Tongue (tissue), 2 donors: ENCODE measurements around the gene MYO3A. TPM values are rescaled to one million over a fixed set of nuclear protein-coding genes. Genes with fewer than 3 reads are reported as not detected.
A peak's percentile ranks its signal among the peaks of the same experiment; 100 is the strongest.
"Not testable (repeated sequence)": the region's sequence is repeated elsewhere in the genome, so short reads cannot be mapped to it uniquely, and the experiment has no call there.

Experiments
- DNase-seq: peaks from one replicate; pipeline ENCODE4 v3.0.0-alpha.2; 2015
- total RNA-seq: library from RNA; depleted of rRNA; stranded (reverse); fragments of >200 nt; gene quantifications from one replicate; pipeline ENCODE4 v1.2.3, GENCODE V29; 2014

Gene MYO3A
- total RNA-seq, 1 donor from 2014 or later, result 3.3 TPM

DNA sequence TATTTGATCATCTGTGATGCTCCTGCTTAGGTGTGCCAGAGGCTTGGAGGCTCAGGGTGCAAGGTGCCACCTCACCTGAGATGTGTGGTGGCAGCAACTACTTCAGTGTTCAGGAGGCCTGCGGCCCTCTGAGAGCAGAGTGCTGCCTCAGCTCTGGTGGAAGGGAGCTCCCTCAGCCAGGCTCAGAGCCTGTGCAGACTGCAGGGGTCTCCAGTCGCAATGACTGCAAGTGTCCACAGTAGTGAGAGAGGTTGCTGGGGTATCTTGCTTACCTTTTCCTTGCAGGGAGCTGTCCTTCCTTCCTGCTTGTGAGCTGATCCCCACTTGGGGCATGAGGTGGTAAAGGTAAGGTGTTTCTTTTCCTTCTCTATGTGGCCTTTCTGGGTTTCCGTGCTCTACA is 151.5 kb downstream of the MYO3A start:
- no peak for DNase-seq

DNA sequence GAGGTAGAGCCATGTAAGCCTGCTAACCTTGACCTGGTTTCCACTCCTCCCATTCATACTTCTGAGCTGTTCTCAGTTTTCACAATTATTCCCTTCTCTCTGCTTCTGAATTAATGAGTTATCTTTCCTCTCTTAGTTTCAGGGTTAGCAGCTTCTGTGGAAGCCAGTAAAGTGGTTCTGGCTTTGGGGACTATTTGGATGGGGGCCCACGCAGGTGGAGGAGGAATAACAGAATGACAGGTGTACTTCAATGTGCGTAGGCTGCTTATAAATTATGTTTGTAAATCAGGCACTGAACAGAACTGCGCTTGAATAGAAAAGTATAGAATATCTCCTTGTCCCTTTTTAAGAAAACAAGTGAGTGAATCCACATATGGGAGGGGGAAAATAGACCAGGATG is 153.6 kb downstream of the MYO3A start:
- no peak for DNase-seq

DNA sequence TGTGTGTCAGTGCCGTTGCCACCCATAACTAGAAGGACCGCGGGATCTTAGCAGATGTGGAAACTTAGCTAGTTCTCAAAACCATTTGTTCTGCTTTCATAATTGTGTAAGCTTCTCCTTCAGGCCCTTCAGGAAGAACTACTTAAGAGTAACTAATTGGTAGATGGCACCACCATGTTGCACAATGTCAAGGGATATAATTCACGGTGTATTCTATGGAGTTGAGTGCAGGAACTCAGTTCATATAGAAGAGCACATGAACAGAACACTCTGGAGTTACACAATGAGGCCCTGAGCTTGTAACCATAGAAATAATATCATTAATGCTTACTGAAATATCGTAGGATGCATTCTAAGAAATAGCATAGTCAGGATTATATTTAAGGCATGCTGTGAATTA is 156.0 kb downstream of the MYO3A start:
- no peak for DNase-seq

DNA sequence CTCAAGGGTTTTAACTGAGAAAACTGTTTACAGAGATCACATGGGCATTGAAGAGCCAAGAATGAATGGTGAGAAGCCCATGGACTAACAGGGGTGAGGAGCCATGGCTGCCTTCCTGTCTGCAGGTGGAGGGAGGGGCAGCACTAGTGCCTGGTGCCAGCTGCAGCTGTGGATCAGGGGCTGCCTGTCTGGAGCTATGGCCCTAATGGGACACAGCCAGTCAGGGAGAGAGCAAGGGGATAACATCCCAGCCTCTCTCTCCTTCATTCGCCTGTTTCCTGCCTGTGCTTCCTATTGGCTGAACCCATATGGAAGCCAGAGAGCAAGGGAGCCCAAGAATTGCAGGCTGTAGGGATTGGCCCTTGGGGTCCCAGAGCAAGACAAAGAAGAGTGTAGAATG is 156.7 kb downstream of the MYO3A start:
- DNase-seq, result no peak

DNA sequence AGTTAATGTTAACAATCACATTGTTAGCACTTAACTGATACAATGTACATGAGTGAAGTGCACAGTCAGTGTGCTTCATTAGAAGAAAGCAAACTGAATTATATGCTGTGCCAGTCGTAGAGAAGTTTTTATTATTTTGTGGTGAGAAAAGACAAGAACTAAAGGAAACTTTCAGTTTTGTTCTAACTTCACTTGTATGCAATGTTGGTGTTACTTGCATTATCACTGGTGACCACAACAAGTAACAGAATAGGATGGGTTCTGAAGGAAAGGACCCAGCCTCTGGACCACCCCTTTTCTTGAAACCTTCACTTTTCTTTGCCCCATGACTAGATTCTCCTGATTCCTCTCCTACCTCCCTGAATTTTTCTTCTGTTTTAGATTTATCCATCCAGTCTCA is 159.2 kb downstream of the MYO3A start:
- no peak for DNase-seq

DNA sequence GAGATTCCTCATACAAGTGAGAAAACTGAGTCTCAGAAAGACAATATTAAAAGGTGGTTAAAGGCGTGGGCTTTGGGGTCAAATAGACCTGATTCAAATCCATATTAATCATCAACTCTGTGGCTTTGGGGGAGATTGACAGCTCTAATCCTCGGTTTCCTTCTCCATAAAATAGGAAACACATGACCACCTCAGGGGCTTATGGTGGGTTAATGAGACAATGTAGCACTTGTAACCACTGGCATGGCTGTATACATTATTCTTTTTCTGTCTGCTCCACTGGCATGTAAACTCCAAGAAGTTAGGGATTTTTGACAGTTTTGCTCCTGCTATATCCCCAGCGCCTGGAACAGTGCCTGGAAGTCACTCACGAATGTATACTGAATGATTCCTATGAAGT is 161.8 kb downstream of the MYO3A start:
- no peak for DNase-seq

DNA sequence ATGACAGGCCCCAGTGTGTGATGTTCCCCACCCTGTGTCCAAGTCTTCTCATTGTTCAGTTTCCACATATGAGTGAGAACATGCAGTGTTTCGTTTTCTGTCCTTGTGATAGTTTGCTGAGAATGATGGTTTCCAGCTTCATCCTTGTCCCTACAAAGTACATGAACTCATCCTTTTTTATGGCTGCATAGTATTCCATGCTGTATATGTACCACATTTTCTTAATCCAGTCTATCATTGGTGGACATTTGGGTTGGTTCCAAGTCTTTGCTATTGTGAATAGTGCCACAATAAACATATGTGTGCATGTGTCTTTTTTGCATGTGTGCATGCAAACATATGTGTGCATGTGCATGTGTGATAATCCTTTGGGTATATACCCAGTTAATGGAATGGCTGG is 163.5 kb downstream of the MYO3A start:
- not testable (repeated sequence) for DNase-seq

DNA sequence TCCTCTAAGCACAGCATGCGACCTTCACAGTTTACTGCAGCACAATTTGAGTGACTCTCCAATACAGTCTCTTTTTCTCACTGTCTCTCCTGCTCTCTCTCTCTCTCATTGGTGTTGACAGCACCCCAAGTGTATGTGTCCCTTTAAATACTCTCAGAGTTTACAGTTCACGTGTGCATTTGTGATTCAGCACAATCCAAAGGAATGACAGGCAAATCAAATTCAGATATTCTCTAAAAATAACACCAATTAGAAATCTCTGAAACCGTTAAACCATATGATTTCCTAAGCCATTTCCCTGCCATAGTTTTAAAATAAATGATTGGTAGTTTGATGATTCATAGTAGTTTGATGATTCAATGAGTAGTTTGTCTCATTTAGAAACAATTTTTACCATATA is 178.5 kb downstream of the MYO3A start:
- no peak for DNase-seq

DNA sequence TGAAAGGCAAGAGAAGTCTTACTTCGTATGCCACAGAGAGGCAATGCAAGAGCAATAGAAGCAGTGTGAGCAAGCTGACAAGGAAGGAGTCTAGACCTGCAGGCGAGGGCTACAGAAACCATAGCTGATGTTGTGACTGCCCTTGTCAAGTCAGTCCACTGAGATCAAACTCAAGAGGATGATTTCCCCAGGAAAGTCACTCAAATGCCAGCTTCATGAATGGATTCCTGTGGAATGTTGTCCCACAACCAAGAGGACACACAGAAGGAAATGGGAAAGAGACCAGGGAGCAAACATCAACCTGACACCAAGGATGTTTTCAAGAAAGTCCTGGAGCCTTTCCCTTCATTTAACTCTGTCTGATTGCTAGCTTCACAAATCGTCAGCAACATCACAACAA is 204.6 kb downstream of the MYO3A start:
- DNase-seq, result no peak

DNA sequence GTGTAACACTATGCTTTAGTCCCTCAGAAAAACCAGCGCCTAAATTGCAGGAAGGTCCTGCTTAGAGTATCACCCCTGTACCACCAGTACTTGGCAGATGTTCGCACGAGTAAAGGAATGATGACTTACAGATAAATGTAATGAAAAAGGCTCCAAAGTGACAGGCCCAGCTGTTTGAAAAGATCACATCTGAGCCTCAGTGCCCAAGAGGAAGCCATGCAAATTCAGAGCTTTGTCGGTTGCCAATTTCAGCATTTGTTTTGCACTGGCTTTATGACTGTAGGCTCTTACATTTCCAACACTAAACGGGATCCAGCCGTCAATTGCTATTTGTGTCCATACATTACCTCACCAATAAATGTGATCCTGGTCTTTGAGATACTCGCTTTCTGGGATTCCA is 222.0 kb downstream of the MYO3A start:
- DNase-seq, result peak; percentile 82

DNA sequence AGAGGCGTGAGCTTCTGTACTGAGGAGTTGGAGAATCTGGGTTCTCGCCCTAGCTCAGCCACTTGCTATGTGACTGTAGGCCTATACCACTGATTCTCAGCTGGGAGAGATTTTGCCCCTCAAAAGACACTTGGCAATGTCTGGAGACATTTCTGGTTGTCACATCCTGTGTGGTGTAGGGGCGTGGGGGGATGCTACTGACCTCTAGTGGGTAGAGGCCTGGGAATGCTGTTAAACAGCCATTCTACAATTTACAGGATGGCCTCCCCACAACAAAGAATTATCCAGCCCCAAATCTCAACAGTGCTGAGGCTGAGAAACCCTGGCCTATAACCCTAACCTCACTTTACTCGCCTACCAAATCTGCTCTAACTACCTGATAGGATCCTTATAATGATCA is 223.7 kb downstream of the MYO3A start:
- no peak for DNase-seq

DNA sequence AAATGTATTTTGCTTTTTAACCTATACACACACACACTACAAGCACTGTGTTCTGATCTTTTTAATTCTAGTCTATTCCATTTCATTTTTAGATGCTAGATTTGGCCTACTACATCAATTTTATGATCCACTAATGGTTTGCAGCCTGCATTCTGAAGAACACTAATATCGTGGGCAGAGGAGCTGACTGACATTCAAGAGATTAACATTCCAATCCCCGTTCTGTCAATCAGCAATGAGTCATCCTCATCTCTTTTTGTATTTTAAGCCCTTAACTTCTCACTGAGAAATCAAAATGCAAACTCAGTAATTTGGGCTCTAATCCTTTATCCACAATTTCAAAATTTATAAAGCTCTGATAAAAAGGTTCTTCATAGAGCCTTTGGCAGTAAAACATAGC is 235.4 kb downstream of the MYO3A start:
- no peak for DNase-seq

DNA sequence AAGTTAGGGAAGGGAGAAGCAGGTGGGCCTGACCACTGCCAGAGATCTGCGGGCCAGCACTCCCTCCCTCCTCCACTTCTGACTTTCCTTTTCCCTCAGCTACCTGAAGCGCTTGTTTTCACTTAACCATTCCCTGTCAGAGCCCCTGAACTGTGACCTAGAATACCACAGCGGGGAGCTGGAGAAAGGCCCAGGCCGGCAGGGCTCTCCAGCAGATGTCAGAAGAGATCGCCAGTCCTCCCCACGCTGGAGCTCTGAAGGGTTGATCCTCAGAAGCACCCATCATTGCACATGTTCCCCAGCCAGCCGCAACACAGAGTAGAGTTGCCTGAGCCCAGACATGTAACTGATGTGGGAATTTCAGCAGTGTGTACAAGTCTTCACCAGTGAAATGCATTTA is 238.1 kb downstream of the MYO3A start:
- DNase-seq, result no peak

DNA sequence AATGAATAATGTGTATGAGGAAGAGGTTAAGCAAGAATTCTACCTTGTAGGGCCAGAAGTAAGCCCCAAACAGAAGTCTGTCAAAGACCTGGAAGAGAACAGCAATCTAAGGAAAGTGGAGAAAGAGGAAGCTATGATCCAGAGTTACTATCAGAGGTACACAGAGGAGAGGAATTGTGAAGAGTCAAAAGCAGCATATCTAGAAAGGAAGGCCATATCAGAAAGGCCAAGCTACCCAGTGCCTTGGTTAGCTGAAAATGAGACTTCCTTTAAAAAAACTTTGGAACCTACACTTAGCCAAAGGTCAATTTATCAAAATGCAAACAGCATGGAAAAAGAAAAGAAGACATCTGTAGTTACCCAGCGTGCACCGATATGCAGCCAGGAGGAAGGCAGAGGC is 239.8 kb downstream of the MYO3A start:
- no peak for DNase-seq

DNA sequence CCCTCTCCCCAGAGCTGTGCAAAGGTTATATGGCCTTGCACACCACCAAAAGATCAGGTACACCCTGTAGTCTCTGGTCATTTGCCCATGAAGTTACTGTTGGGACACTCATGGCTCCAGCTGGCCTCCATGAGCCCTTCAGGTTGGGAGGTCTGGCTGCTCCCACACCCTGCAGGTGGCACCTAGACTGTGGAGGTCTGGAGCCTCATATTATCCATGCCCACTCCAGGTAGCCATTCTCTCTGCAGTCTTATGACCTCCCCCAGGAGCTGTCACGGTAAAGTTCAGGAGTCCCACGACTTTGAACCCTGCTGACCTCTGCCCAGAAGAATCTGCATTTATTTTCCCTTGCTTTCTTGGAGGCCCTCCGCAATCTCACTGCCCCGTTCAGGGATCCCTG is 243.3 kb downstream of the MYO3A start:
- DNase-seq, result no peak

DNA sequence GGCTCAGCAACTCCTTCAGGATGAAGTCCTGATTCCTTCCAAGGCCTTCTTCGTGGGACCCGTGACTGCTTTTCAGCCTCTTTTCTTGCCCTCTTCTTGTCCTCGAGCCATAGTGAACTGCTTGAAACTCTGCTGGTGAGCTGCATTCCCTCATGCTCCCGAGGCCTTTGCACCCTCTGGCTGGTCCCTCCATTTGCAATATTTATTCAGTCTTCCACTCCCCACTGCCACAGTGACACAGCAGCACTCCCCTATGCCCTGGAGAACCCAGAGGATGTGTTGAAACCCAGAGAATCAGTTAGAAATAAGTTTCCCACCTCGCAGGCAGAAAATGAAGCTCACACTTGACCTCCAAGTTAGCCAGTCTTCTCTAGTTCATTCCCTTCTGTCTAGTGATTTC is 260.2 kb downstream of the MYO3A start:
- DNase-seq, result no peak

DNA sequence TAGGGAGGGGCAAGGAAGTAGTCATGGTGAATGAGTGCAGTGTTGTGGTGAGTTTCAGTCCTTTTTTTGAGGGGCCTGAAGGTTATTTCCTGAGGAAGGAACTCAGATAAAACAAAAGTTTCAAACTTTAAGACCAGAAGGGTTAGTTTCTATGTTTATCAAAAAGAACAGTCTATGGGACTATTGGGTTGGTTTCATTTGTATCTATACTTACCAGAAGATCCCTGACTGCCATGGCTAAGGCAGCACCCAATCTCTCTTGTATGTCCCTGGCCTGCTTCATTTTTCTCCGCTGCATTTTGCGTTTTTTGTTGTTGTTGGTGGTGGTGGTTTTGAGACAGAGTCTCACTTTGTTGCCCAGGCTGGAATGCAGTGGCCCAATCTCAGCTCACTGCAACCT is 263.2 kb downstream of the MYO3A start:
- DNase-seq, result no peak

DNA sequence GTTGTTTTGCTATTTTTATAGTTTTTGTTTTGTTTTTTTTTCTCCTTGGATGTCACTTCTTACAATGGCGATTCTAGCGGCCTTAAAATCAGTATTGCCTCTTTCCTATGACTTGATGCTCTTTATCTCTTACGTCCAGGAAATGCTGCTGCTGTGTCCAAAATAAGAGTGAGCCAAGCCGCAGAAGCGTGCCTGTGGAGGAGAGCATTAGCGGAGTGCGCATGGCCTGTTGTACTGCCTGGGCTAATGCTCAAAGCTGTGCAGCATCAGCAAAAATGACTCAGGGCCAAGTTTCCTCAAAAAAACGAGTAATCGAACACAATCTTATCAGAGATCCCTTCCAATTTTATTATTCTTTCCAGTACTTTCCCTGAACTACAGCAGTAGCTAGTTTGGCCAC is 264.1 kb downstream of the MYO3A start:
- no peak for DNase-seq

DNA sequence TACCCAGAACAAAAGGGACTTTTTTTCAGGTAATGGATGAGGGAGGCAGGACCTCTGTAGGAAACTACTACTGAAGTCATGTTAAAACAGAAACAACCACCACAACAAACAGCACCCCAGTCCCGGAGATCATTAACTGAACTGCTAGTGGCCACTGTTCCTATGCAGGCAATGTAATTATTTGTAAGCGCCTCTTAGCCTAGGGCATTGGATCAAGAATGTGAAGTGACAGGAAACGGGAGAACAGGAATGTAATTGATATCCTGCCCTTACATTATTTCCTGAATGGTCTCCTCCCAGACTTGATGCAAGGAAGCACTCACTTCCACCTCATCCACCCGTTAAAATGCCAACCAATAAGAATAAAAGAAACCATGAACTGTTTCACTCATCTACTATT is 265.8 kb downstream of the MYO3A start:
- no peak for DNase-seq

DNA sequence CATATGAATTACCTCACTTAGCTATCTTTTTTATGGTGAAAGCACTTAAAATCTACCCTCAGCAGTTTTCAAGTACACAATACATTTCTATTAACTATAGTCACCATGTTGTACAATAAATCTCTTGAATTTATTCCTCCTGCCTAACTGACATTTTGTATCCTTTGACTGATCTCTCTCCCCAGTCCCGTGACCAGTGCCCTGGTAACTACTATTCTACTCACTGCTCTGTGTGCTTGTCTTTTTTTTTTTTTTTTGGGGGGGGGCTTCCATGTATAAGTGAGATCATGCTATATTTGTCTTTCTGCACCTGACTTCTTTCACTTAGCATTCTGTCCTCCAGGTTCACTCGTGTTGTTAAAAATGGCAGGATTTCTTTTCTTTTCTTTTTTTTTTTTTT is 271.2 kb downstream of the MYO3A start:
- DNase-seq, result no peak

DNA sequence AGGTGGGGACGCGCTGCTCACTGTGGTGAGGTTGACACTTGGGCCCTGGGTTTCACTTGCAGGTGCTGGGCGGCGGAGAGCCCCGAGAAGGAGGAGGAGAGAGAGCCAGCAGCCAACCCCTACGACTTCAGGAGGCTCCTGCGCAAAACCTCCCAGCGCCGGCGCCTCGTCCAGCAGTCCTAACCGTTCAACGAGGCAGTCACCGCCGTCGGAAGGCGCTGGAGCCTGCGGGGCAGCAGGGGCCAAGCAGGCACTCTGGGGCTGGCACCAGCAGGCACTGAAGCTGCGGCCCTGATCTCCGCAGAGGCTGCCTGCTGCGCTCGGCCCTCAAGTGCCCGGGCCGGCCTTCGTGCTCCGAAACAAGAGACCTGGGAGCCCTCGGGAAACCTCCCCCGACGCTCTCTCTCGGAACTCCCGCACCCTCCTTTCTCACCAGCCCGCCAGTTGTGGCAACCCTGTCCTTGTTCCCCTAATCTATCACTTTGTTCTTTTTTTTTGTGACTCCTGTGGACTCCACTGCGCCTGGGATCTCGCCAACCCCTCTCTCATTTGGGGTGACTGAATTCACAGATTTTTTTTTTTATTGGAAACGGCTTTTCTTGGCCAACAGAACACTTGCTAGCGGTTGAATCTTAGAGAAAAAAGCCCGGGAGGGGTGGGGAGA is 277.9 kb downstream of the MYO3A start:
- DNase-seq, result no peak

DNA sequence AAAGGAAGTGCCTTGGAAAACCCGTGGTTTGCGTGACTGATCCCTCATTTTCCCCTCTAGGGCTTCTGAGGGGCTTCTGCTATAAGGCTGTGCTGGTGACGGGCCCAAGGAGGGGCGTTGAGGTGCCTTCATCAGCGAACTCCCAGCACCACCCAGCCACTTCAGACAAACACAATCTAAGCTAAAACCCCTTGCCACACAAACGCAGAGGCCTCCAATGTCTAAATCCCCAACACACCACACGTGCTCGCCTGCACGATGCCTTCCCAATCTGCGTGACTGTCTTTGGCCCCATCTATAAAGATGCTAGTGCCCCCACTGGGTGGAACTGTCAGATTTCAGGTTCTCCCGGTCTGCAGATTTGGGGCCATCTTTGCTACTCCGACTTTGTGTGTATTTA is 278.5 kb downstream of the MYO3A start:
- DNase-seq, result no peak

DNA sequence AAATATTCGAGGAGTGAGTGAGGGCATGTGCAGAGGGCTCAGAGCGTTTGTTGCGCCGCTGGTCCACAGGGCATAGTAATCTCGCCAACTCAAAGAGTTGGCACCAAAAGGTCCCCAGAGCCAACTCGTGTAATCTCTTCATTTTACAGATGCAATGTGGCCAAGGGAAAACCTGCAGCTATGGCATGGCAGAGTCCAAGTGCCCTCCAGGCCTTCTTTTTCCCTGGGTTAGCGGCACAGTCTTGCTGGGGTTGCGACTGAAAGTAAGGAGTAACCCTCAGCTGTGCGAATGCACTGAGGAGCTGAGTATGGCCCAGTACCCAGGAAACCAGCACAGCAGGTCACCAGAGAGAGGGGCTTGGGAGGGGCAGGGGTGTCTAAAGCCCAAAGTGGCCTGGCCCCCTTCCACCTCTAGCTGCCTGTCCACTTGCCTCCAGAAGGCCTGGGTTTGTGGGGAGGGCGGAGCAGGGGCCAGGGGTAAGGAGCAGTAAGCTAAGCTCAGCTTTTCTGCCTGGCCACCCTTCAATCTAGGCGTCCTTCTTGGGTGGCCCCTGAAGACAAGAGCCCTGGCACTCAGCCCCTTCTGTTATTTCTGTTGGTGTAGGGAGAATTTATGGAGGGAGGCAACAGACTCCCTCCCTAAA is 279.2 kb downstream of the MYO3A start:
- no peak for DNase-seq

DNA sequence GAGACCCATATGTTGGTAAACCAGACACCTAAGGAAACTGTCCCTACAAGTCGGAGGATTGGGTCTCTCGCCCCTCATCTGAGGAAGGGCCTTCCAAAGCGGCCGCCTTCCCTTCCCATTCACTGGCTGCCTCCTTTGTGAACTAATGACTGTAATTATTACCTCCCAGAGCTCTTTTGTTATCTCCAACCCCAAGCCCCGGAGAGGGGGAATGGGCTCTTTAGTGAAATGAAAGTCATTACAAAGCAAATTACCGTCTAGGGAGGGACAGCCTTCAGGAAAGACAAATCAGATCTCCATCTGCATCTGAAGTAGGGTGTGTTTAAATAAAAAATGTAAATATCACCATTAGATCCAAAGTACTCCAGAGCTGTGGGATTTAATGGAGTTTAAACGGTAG is 280.0 kb downstream of the MYO3A start:
- no peak for DNase-seq
